IPS-18c (cell line): ENCODE data around the gene PTPRK.

Source experiments
- H3K4me3 ChIP-seq: 2 replicates; pipeline ENCODE4 v1.7.0; 2013; ENCODE audit warnings: low read depth, mild to moderate bottlenecking, low read length, moderate library complexity; ENCODE audit not compliant: insufficient read depth
- H3K9me3 ChIP-seq: one replicate; pipeline ENCODE4 v1.6.1; 2013; ENCODE audit warnings: mild to moderate bottlenecking, low read length, moderate library complexity; ENCODE audit not compliant: control insufficient read depth, insufficient read depth

The PTPRK gene

GRCh38 chr6:128350416-128351254, 169.8 kb downstream of the PTPRK start:
- Histone ChIP-seq H3K9me3 (no peaks in the 10 kb centered on the region), H3K4me3 (no peak overlapping the region)

- Histone ChIP-seq H3K4me3 (no peak overlapping the region), H3K9me3 (no peaks in the 10 kb centered on the region)
These were observed 173.3 kb downstream of the PTPRK start for GRCh38 chr6:128347123-128347522.

GRCh38 chr6:128346569-128346968, 173.8 kb downstream of the PTPRK start:
- H3K9me3 ChIP-seq: no peaks in the 10 kb centered on the region
- no peak overlapping the region for H3K4me3 ChIP-seq

GRCh38 chr6:128345278-128345677, 175.1 kb downstream of the PTPRK start:
- Histone ChIP-seq H3K4me3 (no peak overlapping the region), H3K9me3 (no peaks in the 10 kb centered on the region)

- no peaks in the 10 kb centered on the region for H3K9me3 ChIP-seq
- no peak overlapping the region for H3K4me3 ChIP-seq
These were observed 176.7 kb downstream of the PTPRK start for GRCh38 chr6:128343706-128344105.

GRCh38 chr6:128339635-128340450, 180.6 kb downstream of the PTPRK start:
- H3K9me3 ChIP-seq: no peaks in the 10 kb centered on the region

GRCh38 chr6:128337619-128338018, 182.8 kb downstream of the PTPRK start:
- Histone ChIP-seq H3K4me3 (no peak overlapping the region), H3K9me3 (no peaks in the 10 kb centered on the region)

More at GRCh38 chr6:128339635-128340450, 180.6 kb downstream of the PTPRK start:
- H3K4me3 ChIP-seq: no peak overlapping the region

GRCh38 chr6:128336436-128337095, 183.8 kb downstream of the PTPRK start:
- no peak overlapping the region for H3K4me3 ChIP-seq
- no peaks in the 10 kb centered on the region for H3K9me3 ChIP-seq

GRCh38 chr6:128335963-128336362, 184.4 kb downstream of the PTPRK start:
- no peak overlapping the region for H3K4me3 ChIP-seq
- no peaks in the 10 kb centered on the region for H3K9me3 ChIP-seq

GRCh38 chr6:128333581-128334223, 186.7 kb downstream of the PTPRK start:
- Histone ChIP-seq H3K4me3 (no peak overlapping the region), H3K9me3 (no peaks in the 10 kb centered on the region)

GRCh38 chr6:128327890-128328289, 192.5 kb downstream of the PTPRK start:
- Histone ChIP-seq H3K9me3 (no peaks in the 10 kb centered on the region), H3K4me3 (no peak overlapping the region)

GRCh38 chr6:128323011-128323410, 197.4 kb downstream of the PTPRK start:
- Histone ChIP-seq H3K4me3 (no peak overlapping the region), H3K9me3 (no peaks in the 10 kb centered on the region)

- no peaks in the 10 kb centered on the region for H3K9me3 ChIP-seq
- no peak overlapping the region for H3K4me3 ChIP-seq
These were observed 200.5 kb downstream of the PTPRK start for GRCh38 chr6:128319946-128320345.

- Histone ChIP-seq H3K4me3 (no peak overlapping the region), H3K9me3 (no peaks in the 10 kb centered on the region)
These were observed 201.2 kb downstream of the PTPRK start for GRCh38 chr6:128319157-128319556.

- Histone ChIP-seq H3K4me3 (no peak overlapping the region), H3K9me3 (no peaks in the 10 kb centered on the region)
These were observed 204.0 kb downstream of the PTPRK start for GRCh38 chr6:128316258-128316929.

- H3K4me3 ChIP-seq: no peak overlapping the region
These were observed 206.2 kb downstream of the PTPRK start for GRCh38 chr6:128314190-128314589.

More at GRCh38 chr6:128314190-128314589, 206.2 kb downstream of the PTPRK start:
- H3K9me3 ChIP-seq: no peaks in the 10 kb centered on the region
